NCI-H524 treated with DMSO at 0.1 percent for 48 hours (cell line): ENCODE measurements around the gene INPP5K.

Experiments
- DNase-seq: peaks from one replicate; lab custom pipeline; 2025; lab: John Stamatoyannopoulos, UW

INPP5K gene

GRCh38 chr17:1485423-1486376, 30.7 kb downstream of the INPP5K start:
- DNase-seq: no peak

GRCh38 chr17:1484676-1485422, 31.6 kb downstream of the INPP5K start:
- no peak for DNase-seq

- DNase-seq: no peak
Measured at GRCh38 chr17:1484060-1484535, 32.3 kb downstream of the INPP5K start.

- no peak for DNase-seq
Measured at GRCh38 chr17:1482680-1483079, 33.7 kb downstream of the INPP5K start.

- no peak for DNase-seq
Measured at GRCh38 chr17:1481736-1482135, 34.7 kb downstream of the INPP5K start.

GRCh38 chr17:1480747-1481465, 35.5 kb downstream of the INPP5K start:
- no peak for DNase-seq

- no peak for DNase-seq
Measured at GRCh38 chr17:1478418-1478817, 38.0 kb downstream of the INPP5K start.

GRCh38 chr17:1475321-1475854, 41.0 kb downstream of the INPP5K start:
- no peak for DNase-seq

- no peak for DNase-seq
Measured at GRCh38 chr17:1474402-1475189, 41.8 kb downstream of the INPP5K start.

- no peak for DNase-seq
Measured at GRCh38 chr17:1473841-1474240, 42.6 kb downstream of the INPP5K start.

GRCh38 chr17:1473170-1473569, 43.2 kb downstream of the INPP5K start:
- no peak for DNase-seq

GRCh38 chr17:1471911-1472821, 44.2 kb downstream of the INPP5K start:
- DNase-seq: no peak

- no peak for DNase-seq
Measured at GRCh38 chr17:1471490-1471889, 44.9 kb downstream of the INPP5K start.

GRCh38 chr17:1470755-1471462, 45.5 kb downstream of the INPP5K start:
- no peak for DNase-seq

GRCh38 chr17:1470071-1470754, 46.2 kb downstream of the INPP5K start:
- no peak for DNase-seq

GRCh38 chr17:1469231-1469852, 47.1 kb downstream of the INPP5K start:
- no peak for DNase-seq

GRCh38 chr17:1467898-1468492, 48.4 kb downstream of the INPP5K start:
- DNase-seq: no peak

- no peak for DNase-seq
Measured at GRCh38 chr17:1467258-1467657, 49.2 kb downstream of the INPP5K start.
